Mucosa of descending colon (tissue), 3 donors: ENCODE data around the gene DYNLT4. TPM values are rescaled to one million over a fixed set of nuclear protein-coding genes. Genes with fewer than 3 reads are reported as not detected.
"Not testable (repeated sequence)": the region's sequence is repeated elsewhere in the genome, so short reads cannot be mapped to it uniquely, and the experiment has no call there.

Experiments
- ATAC-seq: fragments of 200-7000 bp; cut with Tn5 transposase; one replicate; pipeline ENCODE4 v1.9.1; 2020; ENCODE audit warnings: mild to moderate bottlenecking, moderate library complexity
- DNase-seq, 3 donors: peaks; one replicate each; pipeline ENCODE4 v3.0.0-alpha.2; 2020
- H3K36me3 ChIP-seq: fragments of 200-600 bp; one replicate; pipeline ENCODE4 v1.8.0; 2021; ENCODE audit warnings: low read depth, mild to moderate bottlenecking
- H3K4me1 ChIP-seq: fragments of 200-600 bp; one replicate; pipeline ENCODE4 v1.8.0; 2021; ENCODE audit warnings: low read depth, mild to moderate bottlenecking
- H3K4me3 ChIP-seq: fragments of 200-600 bp; one replicate; pipeline ENCODE4 v1.8.0; 2021; ENCODE audit warnings: mild to moderate bottlenecking
- H3K9me3 ChIP-seq: fragments of 200-600 bp; one replicate; pipeline ENCODE4 v1.8.0; 2021; ENCODE audit warnings: mild to moderate bottlenecking
- CTCF ChIP-seq: fragments of 200-600 bp; IDR thresholded peaks from one replicate; pipeline ENCODE4 v1.8.0; 2022; ENCODE audit warnings: antibody characterized with exemption, mild to moderate bottlenecking
- intact Hi-C, 2 donors: fragments of 100-400 bp; cut with DNase I in 1 of 2; cut with micrococcal nuclease in 1 of 2; formaldehyde crosslinking; loops; one replicate each; pipeline versions ENCODE4 v1.11.0 to v1.11.1; 2022; cut with DNase I, micrococcal nuclease
- total RNA-seq, 3 donors: library from RNA; stranded (reverse); fragmentation: NEBNext Ultra II Directional in 2 of 3; extraction: Animal tissue kit (Norgen Biotek cat#: 25700) in 2 of 3; gene quantifications; one replicate each; pipeline versions ENCODE4 v1.2.1 to v1.2.4, GENCODE V29; 2021 to 2023
- donor health status: DM: no; HTN: no; CAD: no; lungs with moderate emphysema.
- donor health status: DM: no; HTN: no; CAD: no.
- donor health status: DM: no; HTN: yes; CAD: no.

Gene DYNLT4
- total RNA-seq, 3 donors from 2014 or later: 0.67 to 1.6 TPM; not detected in 1

GRCh38 chr1:44842486-44842861, 35.3 kb upstream of the DYNLT4 start:
- no peak for TF ChIP-seq CTCF
- H3K4me3 ChIP-seq: no peak overlapping the region
- peak; percentile 55 for ATAC-seq
- intact Hi-C loops: no loop called here
- H3K36me3 ChIP-seq: no peaks in the 10 kb centered on the region
- no peaks in the 10 kb centered on the region for H3K9me3 ChIP-seq
- peaks cover 4% of the 10 kb centered on the region for H3K4me1 ChIP-seq
- no peak for DNase-seq

- Histone ChIP-seq H3K4me1 (peaks cover 4% of the 10 kb centered on the region), H3K9me3 (no peaks in the 10 kb centered on the region), H3K36me3 (no peaks in the 10 kb centered on the region), H3K4me3 (no peak overlapping the region)
- no peak for ATAC-seq
- no peak for DNase-seq
- TF ChIP-seq CTCF: no peak
- intact Hi-C loops: loop anchor here (5.0 to 10.0 kb wide), 2 partner anchors 47 to 55 kb away; partner anchors contain the start of gene BEST4 (in 1 of the 2)
These were observed 32.4 kb upstream of the DYNLT4 start for GRCh38 chr1:44839576-44839975.

- not testable (repeated sequence) for H3K9me3 ChIP-seq, ATAC-seq, H3K4me1 ChIP-seq, H3K36me3 ChIP-seq, DNase-seq, H3K4me3 ChIP-seq
- intact Hi-C loops: loop anchor here (5.0 to 10.0 kb wide), 2 partner anchors 46 to 53 kb away; partner anchors contain the start of gene BEST4 (in 1 of the 2)
These were observed 31.1 kb upstream of the DYNLT4 start for GRCh38 chr1:44838294-44838693.

- H3K4me3 ChIP-seq: no peak overlapping the region
- no peaks in the 10 kb centered on the region for H3K4me1 ChIP-seq
- no peaks in the 10 kb centered on the region for H3K9me3 ChIP-seq
- peak; percentile 83 for TF ChIP-seq CTCF
- DNase-seq (peak; percentile 84 to 95 (median 90)), ATAC-seq (peak; percentile 91)
- intact Hi-C loops: loop anchor here (5.0 to 10.0 kb wide), 2 partner anchors 44 to 51 kb away; partner anchors contain the start of gene BEST4 (in 1 of the 2)
- H3K36me3 ChIP-seq: no peaks in the 10 kb centered on the region
These were observed 28.9 kb upstream of the DYNLT4 start for GRCh38 chr1:44835738-44836675.

- no peaks in the 10 kb centered on the region for H3K9me3 ChIP-seq
- intact Hi-C loops: loop anchor here in 1 of 2 donors (10.0 kb wide), 1 partner anchor 50 kb away; the partner anchor contains the start of gene BEST4
- H3K4me3 ChIP-seq: no peak overlapping the region
- no peaks in the 10 kb centered on the region for H3K4me1 ChIP-seq
- DNase-seq (no peak), ATAC-seq (no peak)
- TF ChIP-seq CTCF: no peak
- H3K36me3 ChIP-seq: no peaks in the 10 kb centered on the region
These were observed 27.2 kb upstream of the DYNLT4 start for GRCh38 chr1:44834328-44834727.
